ENCODE data around the gene STYXL1.

Gene STYXL1

DNA sequence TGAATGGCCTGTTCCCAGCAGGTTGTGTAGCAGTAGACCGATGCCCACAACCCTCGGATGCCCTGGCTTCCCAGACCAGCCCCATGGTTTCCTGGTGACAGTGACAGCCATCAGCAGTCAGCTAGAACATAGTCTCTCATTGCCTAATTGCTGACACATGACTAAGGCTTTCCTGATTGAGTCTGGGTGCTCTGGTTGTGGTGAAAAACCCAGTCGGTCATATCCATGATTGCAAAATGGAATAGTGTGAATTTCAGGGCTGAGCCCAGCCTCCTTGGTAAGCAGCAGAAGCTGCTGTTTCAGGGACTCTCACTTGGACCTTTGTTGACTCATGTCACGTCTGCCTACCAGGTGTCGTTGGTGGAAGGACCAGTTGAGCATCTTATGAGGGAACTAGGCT is 96.3 kb downstream of the STYXL1 start:
- DNase-seq: no peak

DNA sequence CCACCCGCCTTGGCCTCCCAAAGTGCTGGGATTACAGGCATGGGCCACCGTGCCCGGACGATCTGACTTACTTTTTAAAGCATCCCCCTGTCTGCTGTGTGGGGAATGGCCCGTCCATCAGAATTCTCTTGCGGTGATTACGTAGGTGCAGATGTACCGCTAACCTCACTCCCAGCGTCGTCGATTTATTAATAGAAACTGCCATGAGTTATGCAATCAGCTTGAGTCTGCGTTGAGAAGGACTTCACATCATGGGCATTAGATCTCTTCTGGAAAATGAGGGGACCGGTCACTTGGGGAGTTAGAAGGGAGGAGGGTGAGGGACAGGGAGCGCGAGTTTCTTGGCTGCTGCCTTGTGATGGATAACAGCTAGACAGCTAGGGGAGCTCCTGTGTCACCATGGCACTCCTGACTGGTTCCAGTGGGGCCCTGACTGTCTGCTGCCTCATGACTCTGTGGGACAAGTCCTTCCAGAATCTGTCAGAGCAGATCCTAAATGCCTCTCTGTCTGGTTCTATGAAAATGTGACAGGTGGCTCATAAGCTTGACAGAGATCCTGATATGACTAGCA is 97.6 kb downstream of the STYXL1 start:
- DNase-seq: no peak

GRCh38 chr7:75948179-75948578 is 99.6 kb downstream of the STYXL1 start:
- DNase-seq: no peak
